ENCODE measurements around the gene RAD51B.
A peak's percentile ranks its signal among the peaks of the same experiment; 100 is the strongest.

RAD51B gene

GRCh38 chr14:68568907-68569897 is 749.6 kb downstream of the RAD51B start:
- no peak for DNase-seq (ENCODE audit: low spot score)

- no peak for DNase-seq (ENCODE audit: low spot score)
These were observed 750.4 kb downstream of the RAD51B start for GRCh38 chr14:68569970-68570409.

GRCh38 chr14:68571114-68571591 is 751.6 kb downstream of the RAD51B start:
- no peak for DNase-seq (ENCODE audit: low spot score)

- peak; percentile 24 for DNase-seq (ENCODE audit: low spot score)
These were observed 752.4 kb downstream of the RAD51B start for GRCh38 chr14:68571928-68572525.

GRCh38 chr14:68573126-68573525 is 753.5 kb downstream of the RAD51B start:
- DNase-seq (ENCODE audit: low spot score), result no peak

GRCh38 chr14:68573722-68574121 is 754.1 kb downstream of the RAD51B start:
- no peak for DNase-seq (ENCODE audit: low spot score)

- DNase-seq (ENCODE audit: low spot score), result no peak
These were observed 754.9 kb downstream of the RAD51B start for GRCh38 chr14:68574461-68574860.

- DNase-seq (ENCODE audit: low spot score), result no peak
These were observed 755.3 kb downstream of the RAD51B start for GRCh38 chr14:68574906-68575305.

GRCh38 chr14:68575426-68575825 is 755.8 kb downstream of the RAD51B start:
- DNase-seq (ENCODE audit: low spot score), result no peak

- DNase-seq (ENCODE audit: low spot score), result no peak
These were observed 756.5 kb downstream of the RAD51B start for GRCh38 chr14:68576031-68576430.

- no peak for DNase-seq (ENCODE audit: low spot score)
These were observed 757.1 kb downstream of the RAD51B start for GRCh38 chr14:68576496-68577244.

GRCh38 chr14:68577802-68578541 is 758.4 kb downstream of the RAD51B start:
- DNase-seq (ENCODE audit: low spot score), result no peak

- DNase-seq (ENCODE audit: low spot score), result no peak
These were observed 759.0 kb downstream of the RAD51B start for GRCh38 chr14:68578597-68578996.

GRCh38 chr14:68580096-68580645 is 760.6 kb downstream of the RAD51B start:
- DNase-seq (ENCODE audit: low spot score), result no peak

GRCh38 chr14:68580671-68581070 is 761.1 kb downstream of the RAD51B start:
- no peak for DNase-seq (ENCODE audit: low spot score)

- no peak for DNase-seq (ENCODE audit: low spot score)
These were observed 764.1 kb downstream of the RAD51B start for GRCh38 chr14:68583548-68584280.

- DNase-seq (ENCODE audit: low spot score), result no peak
These were observed 765.2 kb downstream of the RAD51B start for GRCh38 chr14:68584786-68585185.

GRCh38 chr14:68585690-68586089 is 766.1 kb downstream of the RAD51B start:
- DNase-seq (ENCODE audit: low spot score), result peak; percentile 86

- no peak for DNase-seq (ENCODE audit: low spot score)
These were observed 767.5 kb downstream of the RAD51B start for GRCh38 chr14:68586896-68587751.

Measured in SK-N-DZ (cell line).